IMR-90 (cell line): ENCODE data around the gene TTC39B. TPM values are rescaled to one million over a fixed set of nuclear protein-coding genes. Genes with fewer than 3 reads are reported as not detected.
A peak's percentile ranks its signal among the peaks of the same experiment; 100 is the strongest.

ENCODE experiments used
- ATAC-seq: fragments of 200-7000 bp; cut with Tn5 transposase; 2 replicates; pipeline ENCODE4 v1.9.1; 2020; ENCODE audit warnings: low read depth, mild to moderate bottlenecking, moderate library complexity
- BruUV-seq: library from RNA; stranded (reverse); fragments of 400-500 nt; replicated peaks from 2 replicates; lab custom pipeline; 2021; lab: Mats Ljungman, UMichigan
- CTCF ChIA-PET: fragments of 300-600 bp; formaldehyde crosslinking; extraction: SDS; loops from one replicate; lab custom pipeline; 2021; ENCODE audit warnings: antibody characterized with exemption; lab: Yijun Ruan, JAX
- POLR2A ChIA-PET: fragments of 300-600 bp; sonication (Branson Sonifier 250); formaldehyde crosslinking; loops from one replicate; lab custom pipeline; 2022; ENCODE audit warnings: antibody characterized with exemption; ENCODE audit not compliant: unreplicated experiment; lab: Charles Lee
- DNase-seq: peaks from one replicate; pipeline ENCODE4 v3.0.0; 2013
- H2AFZ ChIP-seq: replicated peaks from 2 replicates; pipeline ENCODE3; 2013; ENCODE audit warnings: low read length, mild to moderate bottlenecking; ENCODE audit not compliant: poor library complexity
- H2AK5ac ChIP-seq: 2 replicates; pipeline ENCODE4 v1.6.1; 2013; ENCODE audit warnings: low read depth, low read length, inconsistent platforms
- H2AK9ac ChIP-seq: replicated peaks from 2 replicates; pipeline ENCODE3; 2013; ENCODE audit warnings: mild to moderate bottlenecking, low read depth, low read length, moderate library complexity; ENCODE audit not compliant: poor library complexity
- H2BK120ac ChIP-seq: 2 replicates; pipeline ENCODE4 v1.6.1; 2013; ENCODE audit warnings: low read depth, low read length, inconsistent platforms
- H2BK15ac ChIP-seq: 3 replicates; pipeline ENCODE4 v1.6.1; 2013; ENCODE audit warnings: low read depth, low read length, inconsistent platforms
- H2BK20ac ChIP-seq: 2 replicates; pipeline ENCODE4 v1.6.1; 2013; ENCODE audit warnings: low read depth, mild to moderate bottlenecking, inconsistent platforms, low read length, moderate library complexity
- H2BK5ac ChIP-seq: 2 replicates; pipeline ENCODE4 v1.6.1; 2013; ENCODE audit warnings: mild to moderate bottlenecking, low read depth, low read length, inconsistent platforms; ENCODE audit not compliant: poor library complexity, severe bottlenecking
- H3K14ac ChIP-seq: replicated peaks from 2 replicates; pipeline ENCODE4 v1.6.1; 2013; ENCODE audit warnings: low read depth, low read length, inconsistent platforms
- H3K18ac ChIP-seq: 2 replicates; pipeline ENCODE4 v1.6.1; 2013; ENCODE audit warnings: low read depth, low read length, control low read depth
- H3K23ac ChIP-seq: 2 replicates; pipeline ENCODE4 v1.6.1; 2013; ENCODE audit warnings: low read depth, low read length, inconsistent platforms
- H3K27ac ChIP-seq: 2 replicates; pipeline ENCODE4 v1.5.1; 2013; ENCODE audit warnings: mild to moderate bottlenecking, control low read depth, low read length; ENCODE audit not compliant: insufficient read depth
- H3K27me3 ChIP-seq: 2 replicates; pipeline ENCODE4 v1.6.1; 2013; ENCODE audit warnings: low read length; ENCODE audit not compliant: control insufficient read depth, insufficient read depth
- H3K36me3 ChIP-seq: 2 replicates; pipeline ENCODE4 v1.6.1; 2013; ENCODE audit warnings: low read length, mixed read lengths; ENCODE audit not compliant: control insufficient read depth, insufficient read depth
- H3K4ac ChIP-seq: 2 replicates; pipeline ENCODE4 v1.6.1; 2013; ENCODE audit warnings: low read depth, low read length, inconsistent platforms
- H3K4me1 ChIP-seq: 2 replicates; pipeline ENCODE4 v1.6.1; 2013; ENCODE audit warnings: low read length, mixed read lengths; ENCODE audit not compliant: control insufficient read depth, insufficient read depth
- H3K4me2 ChIP-seq: 2 replicates; pipeline ENCODE4 v1.6.1; 2013; ENCODE audit warnings: low read depth, mild to moderate bottlenecking, control low read depth, low read length, moderate library complexity
- H3K4me3 ChIP-seq: 2 replicates; pipeline ENCODE4 v1.5.1; 2013; ENCODE audit warnings: low read depth, mild to moderate bottlenecking, control low read depth, low read length, moderate library complexity; ENCODE audit not compliant: insufficient read depth
- H3K56ac ChIP-seq: 2 replicates; pipeline ENCODE4 v1.6.1; 2013; ENCODE audit warnings: low read length, inconsistent platforms; ENCODE audit not compliant: insufficient read depth; ENCODE audit errors: extremely low read depth
- H3K79me1 ChIP-seq, 2 experiments: 2 replicates each; pipeline ENCODE4 v1.6.1; 2013; ENCODE audit warnings: low read length in 2 of 2, inconsistent platforms in 1 of 2, low read depth in 1 of 2
- H3K9ac ChIP-seq: 2 replicates; pipeline ENCODE4 v1.6.1; 2013; ENCODE audit warnings: low read depth, low read length, control low read depth
- H3K9me1 ChIP-seq: 2 replicates; pipeline ENCODE4 v1.6.1; 2013; ENCODE audit warnings: low read length, inconsistent platforms; ENCODE audit not compliant: insufficient read depth
- H3K9me3 ChIP-seq: 2 replicates; pipeline ENCODE4 v1.6.1; 2013; ENCODE audit warnings: low read length; ENCODE audit not compliant: control insufficient read depth, insufficient read depth
- H4K20me1 ChIP-seq: 2 replicates; pipeline ENCODE4 v1.6.1; 2013; ENCODE audit warnings: low read length, inconsistent platforms; ENCODE audit not compliant: insufficient read depth
- H4K5ac ChIP-seq: 2 replicates; pipeline ENCODE4 v1.6.1; 2013; ENCODE audit warnings: mild to moderate bottlenecking, low read depth, low read length, control low read depth
- H4K8ac ChIP-seq, 2 experiments: 2 replicates each; pipeline ENCODE4 v1.6.1; 2013; ENCODE audit warnings: low read depth in 2 of 2, low read length in 2 of 2, control low read depth in 1 of 2, inconsistent platforms in 1 of 2
- H4K91ac ChIP-seq: 2 replicates; pipeline ENCODE4 v1.6.1; 2013; ENCODE audit warnings: low read depth, low read length, inconsistent platforms; ENCODE audit not compliant: insufficient read depth
- BHLHE40 ChIP-seq: fragments of 150-350 bp; IDR thresholded peaks from 2 replicates; pipeline ENCODE4 v1.6.1; 2016; ENCODE audit warnings: mild to moderate bottlenecking, low read depth, low read length
- CEBPB ChIP-seq: IDR thresholded peaks from 2 replicates; pipeline ENCODE4 v1.6.1; 2012; ENCODE audit warnings: low read depth, low read length, improper control_type of control experiment
- CHD1 ChIP-seq: IDR thresholded peaks from 2 replicates; pipeline ENCODE4 v1.6.1; 2012; ENCODE audit warnings: low read depth, low read length, improper control_type of control experiment
- FOS ChIP-seq: fragments of 150-350 bp; IDR thresholded peaks from 2 replicates; pipeline ENCODE4 v1.6.1; 2016; ENCODE audit warnings: low read depth, low read length
- MAFK ChIP-seq: IDR thresholded peaks from 2 replicates; pipeline ENCODE4 v1.6.1; 2012; ENCODE audit warnings: low read depth, low read length, improper control_type of control experiment
- MAZ ChIP-seq: IDR thresholded peaks from 2 replicates; pipeline ENCODE4 v1.6.1; 2012; ENCODE audit warnings: low read depth, mild to moderate bottlenecking, low read length, improper control_type of control experiment, moderate library complexity, borderline replicate concordance
- NFE2L2 ChIP-seq: fragments of 150-350 bp; IDR thresholded peaks from 2 replicates; pipeline ENCODE4 v1.6.1; 2016; ENCODE audit warnings: low read depth, mild to moderate bottlenecking, low read length
- POLR2A ChIP-seq: IDR thresholded peaks from 2 replicates; pipeline ENCODE4 v1.6.1; 2012; ENCODE audit warnings: mild to moderate bottlenecking, low read depth, low read length
- RAD21 ChIP-seq: IDR thresholded peaks from 2 replicates; pipeline ENCODE4 v1.6.1; 2012; ENCODE audit warnings: low read length, improper control_type of control experiment
- RCOR1 ChIP-seq: IDR thresholded peaks from 2 replicates; pipeline ENCODE4 v1.6.1; 2012; ENCODE audit warnings: mild to moderate bottlenecking, low read length, improper control_type of control experiment; ENCODE audit not compliant: insufficient replicate concordance
- RFX5 ChIP-seq: IDR thresholded peaks from 2 replicates; pipeline ENCODE4 v1.8.0; 2012; ENCODE audit warnings: low read depth, mild to moderate bottlenecking, low read length, moderate library complexity
- SMC3 ChIP-seq: fragments of 150-350 bp; IDR thresholded peaks from 2 replicates; pipeline ENCODE4 v1.6.1; 2016; ENCODE audit warnings: low read depth, mild to moderate bottlenecking, antibody characterized with exemption, low read length, moderate library complexity
- WGBS, 2 experiments: methylation state at CpG; one replicate each; pipeline versions ENCODE4 v1.1.5 to v1.1.7; 2013; ENCODE audit warnings: missing lambda C conversion rate in 2 of 2; ENCODE audit not compliant: insufficient read length in 1 of 2; ENCODE audit errors: extremely low coverage in 2 of 2; 5-methylcytosine and 5-hydroxymethylcytosine counted together
- dilution Hi-C: fragments of 300-500 bp; cut with HindIII; formaldehyde crosslinking; loops from one replicate; pipeline ENCODE4 v1.14.3; 2018; ENCODE audit warnings: low sequenced_read_pairs; ENCODE audit not compliant: unreplicated experiment
- in situ Hi-C: fragments of 300-500 bp; cut with MboI; formaldehyde crosslinking; loops from 3 replicates; pipeline ENCODE4 v1.14.3; 2019; ENCODE audit warnings: low sequenced_read_pairs, inconsistent platforms, mixed read lengths
- intact Hi-C: fragments of 100-400 bp; cut with micrococcal nuclease; formaldehyde crosslinking; loops from 2 replicates; pipeline ENCODE4 v1.10.0; 2022
- polyA plus RNA-seq, 3 experiments: library from polyadenylated mRNA; depleted of rRNA; stranded (reverse); fragments of >200 nt; gene quantifications; 2 replicates each; pipeline ENCODE4 v1.2.3, GENCODE V29; 2012; ENCODE audit warnings: low replicate concordance in 1 of 3
- total RNA-seq: library from RNA; depleted of rRNA; stranded (reverse); fragments of >200 nt; gene quantifications from 2 replicates; pipeline ENCODE4 v1.2.3, GENCODE V29; 2012
- TF ChIP-seq, protein P1 (sequence below): fragments of 150-350 bp; IDR thresholded peaks from 2 replicates; pipeline ENCODE4 v1.6.1; 2016; ENCODE audit warnings: low read depth, mild to moderate bottlenecking, low read length, moderate library complexity, borderline replicate concordance
- TF ChIP-seq, protein P2 (sequence below): fragments of 150-350 bp; IDR thresholded peaks from 2 replicates; pipeline ENCODE4 v1.6.1; 2017; ENCODE audit warnings: mild to moderate bottlenecking, antibody characterized with exemption, low read length, low read depth
- TF ChIP-seq, protein P3 (sequence below): conservative IDR thresholded peaks from 2 replicates; pipeline ENCODE4 v1.5.1; 2012; ENCODE audit warnings: mild to moderate bottlenecking, low read depth, low read length, improper control_type of control experiment

Gene TTC39B
- total and polyA plus RNA-seq, 2 of the 4 experiments (the other 2 are of a cell fraction) = 2.5 to 12.2 TPM

DNA sequence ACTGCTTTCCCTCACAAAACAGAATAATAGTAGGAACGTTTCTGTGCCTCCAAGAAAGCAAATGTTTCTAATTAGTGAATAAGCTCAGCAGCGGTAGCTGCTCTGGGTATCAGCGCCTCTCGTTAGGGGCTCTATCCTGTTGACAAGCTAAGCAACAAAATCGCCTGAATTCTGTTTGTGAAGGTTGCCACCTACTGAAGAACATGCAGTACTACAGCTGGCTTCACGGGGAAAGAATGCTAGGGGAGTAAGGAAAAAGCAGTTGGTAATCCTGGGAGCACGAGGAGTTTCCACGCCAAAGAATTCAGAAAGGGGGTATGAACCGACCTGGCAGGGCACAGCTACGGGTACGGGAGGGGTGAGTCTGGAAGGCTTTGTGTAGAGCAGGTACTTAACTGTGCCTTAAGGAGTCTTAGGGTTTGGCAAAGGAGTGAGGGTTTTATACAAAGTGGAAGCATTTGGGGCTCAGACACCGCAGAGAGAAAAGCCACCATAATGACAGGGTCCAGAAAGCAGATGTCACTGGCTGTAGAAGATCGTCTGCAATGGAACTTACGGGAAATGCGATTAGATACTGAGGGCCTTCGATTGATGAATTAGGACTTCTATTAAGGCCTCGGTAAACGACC lies 171.7 kb downstream of the TTC39B start:
- peak overlapping the region; percentile 81 for H3K4me2 ChIP-seq
- no TSS peak for BruUV-seq
- H2AK5ac ChIP-seq = no peak overlapping the region
- no peaks in the 10 kb centered on the region for H3K79me1 ChIP-seq
- no peaks in the 10 kb centered on the region for H3K9me3 ChIP-seq
- no peak overlapping the region for H2BK5ac ChIP-seq
- peak overlapping the region; percentile 30; the same call in 1 of the 2 replicates for H2BK120ac ChIP-seq
- H3K9me1 ChIP-seq = no peaks in the 10 kb centered on the region
- dilution Hi-C loops (no loop called here), intact Hi-C loops (loop anchor here (1.0 to 10.0 kb wide), 4 partner anchors 30 to 370 kb away; no protein-coding TSS in a partner anchor), in situ Hi-C loops (loop anchor here (5.0 to 25.0 kb wide), 3 partner anchors 33 to 298 kb away; no protein-coding TSS in a partner anchor)
- H3K9ac ChIP-seq = peak overlapping the region; percentile 47; the same call in 1 of the 2 replicates
- peak overlapping the region; percentile 89 for H2AFZ ChIP-seq
- DNase-seq (peak; percentile 69), ATAC-seq (peak; percentile 99)
- POLR2A ChIA-PET = no interaction called here
- H2BK15ac ChIP-seq = no peak overlapping the region
- H4K5ac ChIP-seq = no peak overlapping the region
- H3K4ac ChIP-seq = no peak overlapping the region; the same call in 1 of the 2 replicates
- H3K27ac ChIP-seq = no peak overlapping the region
- no peak overlapping the region for H2AK9ac ChIP-seq
- no peak overlapping the region for H4K91ac ChIP-seq
- H4K20me1 ChIP-seq = no peaks in the 10 kb centered on the region
- H3K4me1 ChIP-seq = no peaks in the 10 kb centered on the region
- no peak overlapping the region for H2BK20ac ChIP-seq
- CTCF ChIA-PET = interaction anchor here (0.5 to 1.2 kb wide), 9 partner anchors 10 to 406 kb away, joined by 3 to 10 read pairs (median 4); no protein-coding TSS in a partner anchor
- 37% methylated on average over 13 of the region's 18 CpGs; no CpG with 5 or more reads in 1 of the 2 experiments for WGBS, 2 experiments
- no peak overlapping the region for H3K18ac ChIP-seq
- H3K23ac ChIP-seq = no peak overlapping the region
- H3K4me3 ChIP-seq = no peak overlapping the region
- no peaks in the 10 kb centered on the region for H3K36me3 ChIP-seq
- H4K8ac ChIP-seq = no peak overlapping the region
- peak overlapping the region; percentile 58; the same call in 1 of the 2 replicates for H3K14ac ChIP-seq
- no peaks in the 10 kb centered on the region; the same call in none of the 2 replicates for H3K27me3 ChIP-seq
- no peak overlapping the region for H3K56ac ChIP-seq
- TF ChIP-seq, protein P1, sequence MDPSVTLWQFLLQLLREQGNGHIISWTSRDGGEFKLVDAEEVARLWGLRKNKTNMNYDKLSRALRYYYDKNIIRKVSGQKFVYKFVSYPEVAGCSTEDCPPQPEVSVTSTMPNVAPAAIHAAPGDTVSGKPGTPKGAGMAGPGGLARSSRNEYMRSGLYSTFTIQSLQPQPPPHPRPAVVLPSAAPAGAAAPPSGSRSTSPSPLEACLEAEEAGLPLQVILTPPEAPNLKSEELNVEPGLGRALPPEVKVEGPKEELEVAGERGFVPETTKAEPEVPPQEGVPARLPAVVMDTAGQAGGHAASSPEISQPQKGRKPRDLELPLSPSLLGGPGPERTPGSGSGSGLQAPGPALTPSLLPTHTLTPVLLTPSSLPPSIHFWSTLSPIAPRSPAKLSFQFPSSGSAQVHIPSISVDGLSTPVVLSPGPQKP = no peak
- no peak for TF ChIP-seq MAFK
- no peak for TF ChIP-seq POLR2A
- no peak for TF ChIP-seq RCOR1
- TF ChIP-seq RAD21 = peak; percentile 66
- TF ChIP-seq, protein P2, sequence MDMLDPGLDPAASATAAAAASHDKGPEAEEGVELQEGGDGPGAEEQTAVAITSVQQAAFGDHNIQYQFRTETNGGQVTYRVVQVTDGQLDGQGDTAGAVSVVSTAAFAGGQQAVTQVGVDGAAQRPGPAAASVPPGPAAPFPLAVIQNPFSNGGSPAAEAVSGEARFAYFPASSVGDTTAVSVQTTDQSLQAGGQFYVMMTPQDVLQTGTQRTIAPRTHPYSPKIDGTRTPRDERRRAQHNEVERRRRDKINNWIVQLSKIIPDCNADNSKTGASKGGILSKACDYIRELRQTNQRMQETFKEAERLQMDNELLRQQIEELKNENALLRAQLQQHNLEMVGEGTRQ = no peak
- TF ChIP-seq CHD1 = no peak
- TF ChIP-seq RFX5 = no peak
- no peak for TF ChIP-seq MAZ
- no peak for TF ChIP-seq NFE2L2
- TF ChIP-seq SMC3 = 0 out of 2 replicates have a peak, but pooled peaks have one; percentile 25
- no peak for TF ChIP-seq BHLHE40
- no peak for TF ChIP-seq FOS
- TF ChIP-seq, protein P3, sequence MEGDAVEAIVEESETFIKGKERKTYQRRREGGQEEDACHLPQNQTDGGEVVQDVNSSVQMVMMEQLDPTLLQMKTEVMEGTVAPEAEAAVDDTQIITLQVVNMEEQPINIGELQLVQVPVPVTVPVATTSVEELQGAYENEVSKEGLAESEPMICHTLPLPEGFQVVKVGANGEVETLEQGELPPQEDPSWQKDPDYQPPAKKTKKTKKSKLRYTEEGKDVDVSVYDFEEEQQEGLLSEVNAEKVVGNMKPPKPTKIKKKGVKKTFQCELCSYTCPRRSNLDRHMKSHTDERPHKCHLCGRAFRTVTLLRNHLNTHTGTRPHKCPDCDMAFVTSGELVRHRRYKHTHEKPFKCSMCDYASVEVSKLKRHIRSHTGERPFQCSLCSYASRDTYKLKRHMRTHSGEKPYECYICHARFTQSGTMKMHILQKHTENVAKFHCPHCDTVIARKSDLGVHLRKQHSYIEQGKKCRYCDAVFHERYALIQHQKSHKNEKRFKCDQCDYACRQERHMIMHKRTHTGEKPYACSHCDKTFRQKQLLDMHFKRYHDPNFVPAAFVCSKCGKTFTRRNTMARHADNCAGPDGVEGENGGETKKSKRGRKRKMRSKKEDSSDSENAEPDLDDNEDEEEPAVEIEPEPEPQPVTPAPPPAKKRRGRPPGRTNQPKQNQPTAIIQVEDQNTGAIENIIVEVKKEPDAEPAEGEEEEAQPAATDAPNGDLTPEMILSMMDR = peak; percentile 79
- no peak for TF ChIP-seq CEBPB
